Measurements from ENCODE around the gene COL4A1. TPM values are rescaled to one million over a fixed set of nuclear protein-coding genes. Genes with fewer than 3 reads are reported as not detected.

The COL4A1 gene
- total and polyA plus RNA-seq, 2 donors from 2014 or later = 53.0 to 218 TPM

- FAIRE-seq (no peak), DNase-seq (no peak)
- no peak overlapping the region for H3K4me3 ChIP-seq (ENCODE audit: low read length in 3 of 3)
- intact Hi-C loops (cut with DNase I) = no loop called here
- H3K27ac ChIP-seq (ENCODE audit: low read depth in 2 of 2, low read length in 2 of 2) = peak overlapping the region; percentile 68 to 71
- no peak for TF ChIP-seq CTCF (IDR thresholded peaks at IDR 0.05; ENCODE audit: borderline replicate concordance, extremely low read depth, insufficient read depth)
- peaks cover 0 to 28% (median 23%) of the 10 kb centered on the region in 3 donors for H3K4me1 ChIP-seq (ENCODE audit: control insufficient read depth in 2 of 3, insufficient read depth in 2 of 3, low read depth in 1 of 3, low read length in 3 of 3)
- no peak overlapping the region for H3K9ac ChIP-seq (ENCODE audit: low read length in 3 of 3)
- no peaks in the 10 kb centered on the region for H3K27me3 ChIP-seq (ENCODE audit: control insufficient read depth, insufficient read depth, low read length)
- H3K9me3 ChIP-seq (ENCODE audit: control insufficient read depth in 2 of 3, insufficient read depth in 1 of 3, low read length in 3 of 3) = no peaks in the 10 kb centered on the region
- peaks cover 0 to 2% (median 0%) of the 10 kb centered on the region in 3 donors for H3K36me3 ChIP-seq (ENCODE audit: control insufficient read depth in 2 of 3, insufficient read depth in 3 of 3, low read length in 3 of 3)
Measured at GRCh38 chr13:110347535-110348308, 40.8 kb upstream of the COL4A1 start.

GRCh38 chr13:110347088-110347487 lies 40.1 kb upstream of the COL4A1 start:
- Histone ChIP-seq H3K4me3 (ENCODE audit: low read length in 3 of 3) (no peak overlapping the region), H3K27me3 (ENCODE audit: control insufficient read depth, insufficient read depth, low read length) (no peaks in the 10 kb centered on the region), H3K27ac (ENCODE audit: low read depth in 2 of 2, low read length in 2 of 2) (peak overlapping the region; percentile 68 to 71), H3K4me1 (ENCODE audit: control insufficient read depth in 2 of 3, insufficient read depth in 2 of 3, low read depth in 1 of 3, low read length in 3 of 3) (peaks cover 0 to 29% (median 20%) of the 10 kb centered on the region in 3 donors), H3K9me3 (ENCODE audit: control insufficient read depth in 2 of 3, insufficient read depth in 1 of 3, low read length in 3 of 3) (no peaks in the 10 kb centered on the region), H3K36me3 (ENCODE audit: control insufficient read depth in 2 of 3, insufficient read depth in 3 of 3, low read length in 3 of 3) (peaks cover 0 to 2% (median 0%) of the 10 kb centered on the region in 3 donors), H3K9ac (ENCODE audit: low read length in 3 of 3) (peak overlapping the region in 1 of 3 donors; percentile 23)
- FAIRE-seq (no peak), DNase-seq (peak in 1 of 5 donors; percentile 30)
- no peak for TF ChIP-seq CTCF (IDR thresholded peaks at IDR 0.05; ENCODE audit: borderline replicate concordance, extremely low read depth, insufficient read depth)
- intact Hi-C loops (cut with DNase I) = no loop called here

- H3K36me3 ChIP-seq (ENCODE audit: control insufficient read depth in 2 of 3, insufficient read depth in 3 of 3, low read length in 3 of 3) = peaks cover 0 to 2% (median 0%) of the 10 kb centered on the region in 3 donors
- no peak for TF ChIP-seq CTCF (IDR thresholded peaks at IDR 0.05; ENCODE audit: borderline replicate concordance, extremely low read depth, insufficient read depth)
- H3K4me1 ChIP-seq (ENCODE audit: control insufficient read depth in 2 of 3, insufficient read depth in 2 of 3, low read depth in 1 of 3, low read length in 3 of 3) = peaks cover 0 to 30% (median 20%) of the 10 kb centered on the region in 3 donors
- H3K9ac ChIP-seq (ENCODE audit: low read length in 3 of 3) = no peak overlapping the region
- intact Hi-C loops (cut with DNase I) = no loop called here
- peak overlapping the region; percentile 10 to 19 for H3K27ac ChIP-seq (ENCODE audit: low read depth in 2 of 2, low read length in 2 of 2)
- H3K9me3 ChIP-seq (ENCODE audit: control insufficient read depth in 2 of 3, insufficient read depth in 1 of 3, low read length in 3 of 3) = no peaks in the 10 kb centered on the region
- H3K4me3 ChIP-seq (ENCODE audit: low read length in 3 of 3) = no peak overlapping the region
- FAIRE-seq (no peak), DNase-seq (peak in 1 of 5 donors; percentile 27)
- H3K27me3 ChIP-seq (ENCODE audit: control insufficient read depth, insufficient read depth, low read length) = no peaks in the 10 kb centered on the region
Measured at GRCh38 chr13:110346661-110347067, 39.7 kb upstream of the COL4A1 start.
